GM12801 (cell line): Measurements from ENCODE around the gene GYG1.

Experiments used
- TF ChIP-seq, protein P1 (sequence below): IDR thresholded peaks from one replicate; pipeline ENCODE4 v1.5.1; 2011; ENCODE audit warnings: control low read depth; ENCODE audit not compliant: insufficient read length; ENCODE audit errors: extremely low read depth

GYG1 gene

DNA sequence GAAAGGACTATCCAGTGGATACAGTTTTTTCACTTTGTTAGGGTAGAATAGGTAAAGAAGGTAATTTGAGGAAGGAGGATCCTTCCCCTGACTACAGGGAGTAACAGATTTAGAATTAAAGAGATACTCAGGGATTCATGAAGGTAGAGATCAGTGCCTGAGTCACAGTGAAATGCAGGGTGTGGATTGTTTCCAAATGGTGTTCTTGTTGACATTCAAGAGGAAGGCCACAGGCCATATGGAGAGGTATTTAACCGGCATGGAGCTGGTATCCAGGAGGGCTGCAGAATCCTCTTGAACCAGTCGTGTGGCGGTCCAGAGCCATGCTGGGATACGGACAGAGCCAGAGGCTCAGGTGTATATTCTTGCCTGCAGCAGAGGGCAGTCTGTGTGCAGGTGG, 28.2 kb downstream of the GYG1 start:
- TF ChIP-seq, protein P1, sequence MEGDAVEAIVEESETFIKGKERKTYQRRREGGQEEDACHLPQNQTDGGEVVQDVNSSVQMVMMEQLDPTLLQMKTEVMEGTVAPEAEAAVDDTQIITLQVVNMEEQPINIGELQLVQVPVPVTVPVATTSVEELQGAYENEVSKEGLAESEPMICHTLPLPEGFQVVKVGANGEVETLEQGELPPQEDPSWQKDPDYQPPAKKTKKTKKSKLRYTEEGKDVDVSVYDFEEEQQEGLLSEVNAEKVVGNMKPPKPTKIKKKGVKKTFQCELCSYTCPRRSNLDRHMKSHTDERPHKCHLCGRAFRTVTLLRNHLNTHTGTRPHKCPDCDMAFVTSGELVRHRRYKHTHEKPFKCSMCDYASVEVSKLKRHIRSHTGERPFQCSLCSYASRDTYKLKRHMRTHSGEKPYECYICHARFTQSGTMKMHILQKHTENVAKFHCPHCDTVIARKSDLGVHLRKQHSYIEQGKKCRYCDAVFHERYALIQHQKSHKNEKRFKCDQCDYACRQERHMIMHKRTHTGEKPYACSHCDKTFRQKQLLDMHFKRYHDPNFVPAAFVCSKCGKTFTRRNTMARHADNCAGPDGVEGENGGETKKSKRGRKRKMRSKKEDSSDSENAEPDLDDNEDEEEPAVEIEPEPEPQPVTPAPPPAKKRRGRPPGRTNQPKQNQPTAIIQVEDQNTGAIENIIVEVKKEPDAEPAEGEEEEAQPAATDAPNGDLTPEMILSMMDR = no peak

DNA sequence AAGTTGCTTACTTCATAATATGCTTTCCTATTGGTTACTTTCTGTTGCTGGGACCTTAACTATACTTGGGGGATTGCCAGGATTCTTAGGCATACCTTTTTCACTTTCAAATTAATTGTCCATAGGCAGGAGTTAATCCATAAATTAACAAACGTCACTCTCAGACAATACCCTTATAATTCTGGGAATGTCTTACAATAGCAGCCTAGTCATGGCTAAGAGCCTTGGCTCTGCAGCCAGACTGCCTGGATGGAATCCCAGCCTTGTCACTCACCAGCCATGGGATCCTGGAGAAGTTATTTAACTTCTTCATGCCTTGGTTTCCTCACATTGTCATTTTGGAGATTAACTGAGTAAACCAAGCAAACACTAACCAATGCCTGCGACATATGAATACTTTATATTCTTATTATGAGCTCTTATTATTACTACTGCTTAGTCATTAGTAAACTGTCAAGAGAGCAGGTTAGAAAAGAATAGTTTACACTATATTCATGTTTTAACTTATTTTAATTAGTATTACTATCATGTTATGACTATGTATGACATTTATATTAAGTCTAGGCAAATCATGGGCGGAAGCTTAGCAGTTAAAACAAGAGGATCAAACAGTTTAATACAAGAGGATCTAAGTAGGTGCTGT, 29.0 kb downstream of the GYG1 start:
- TF ChIP-seq, protein P1 = no peak

DNA sequence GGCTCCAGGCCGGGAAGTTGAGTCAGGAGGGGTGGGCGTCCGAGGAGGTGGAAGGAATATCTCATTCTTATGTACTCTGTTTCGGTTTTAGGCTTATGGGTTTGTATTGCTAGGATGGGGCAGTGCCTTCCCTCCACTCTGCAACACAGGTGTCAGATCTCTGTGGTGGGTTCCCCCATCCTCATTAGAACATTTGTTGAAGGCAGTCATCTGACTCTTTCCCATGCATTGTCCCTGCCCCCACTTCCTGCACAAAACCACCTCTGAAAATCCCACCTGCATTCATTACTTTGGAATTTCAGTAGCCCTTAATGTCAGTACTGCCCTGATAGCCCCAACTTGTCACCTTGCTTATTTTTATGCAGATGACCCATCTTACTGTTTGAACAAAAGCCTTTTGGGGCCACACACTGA, 29.5 kb downstream of the GYG1 start:
- TF ChIP-seq, protein P1 = no peak

DNA sequence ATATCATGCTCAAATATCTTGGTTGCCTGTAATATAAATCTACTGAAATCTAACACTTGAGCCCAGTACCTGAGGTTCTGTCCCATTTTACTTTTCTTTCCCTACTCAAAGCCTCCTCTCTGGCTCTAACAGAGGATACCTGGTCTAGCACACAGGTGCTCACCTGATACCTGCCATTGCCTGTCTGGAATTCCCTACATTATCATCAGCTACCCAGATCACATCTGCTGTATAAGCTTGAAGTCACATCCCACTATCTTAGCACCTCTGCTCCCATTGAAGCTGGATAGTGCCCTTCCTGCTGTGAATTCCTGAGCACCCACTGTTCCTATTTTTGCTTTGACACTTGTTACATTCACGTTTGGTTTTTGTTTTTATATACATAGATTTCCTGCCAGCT, 30.5 kb downstream of the GYG1 start:
- TF ChIP-seq, protein P1 = no peak

DNA sequence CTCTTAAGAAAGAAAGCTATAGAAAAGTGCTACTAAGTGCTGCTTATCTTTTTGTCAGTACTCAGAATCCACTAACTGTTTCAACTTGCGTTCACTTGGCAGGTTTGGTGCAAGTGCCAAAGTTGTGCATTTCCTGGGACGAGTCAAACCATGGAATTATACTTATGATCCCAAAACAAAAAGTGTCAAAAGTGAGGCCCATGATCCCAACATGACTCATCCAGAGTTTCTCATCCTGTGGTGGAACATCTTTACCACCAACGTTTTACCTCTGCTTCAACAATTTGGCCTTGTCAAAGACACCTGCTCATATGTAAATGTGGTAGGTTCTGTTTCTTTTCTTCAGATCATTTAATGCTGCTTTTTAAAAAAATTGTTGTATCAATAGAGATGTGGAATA, 32.6 kb downstream of the GYG1 start:
- TF ChIP-seq, protein P1 = no peak

DNA sequence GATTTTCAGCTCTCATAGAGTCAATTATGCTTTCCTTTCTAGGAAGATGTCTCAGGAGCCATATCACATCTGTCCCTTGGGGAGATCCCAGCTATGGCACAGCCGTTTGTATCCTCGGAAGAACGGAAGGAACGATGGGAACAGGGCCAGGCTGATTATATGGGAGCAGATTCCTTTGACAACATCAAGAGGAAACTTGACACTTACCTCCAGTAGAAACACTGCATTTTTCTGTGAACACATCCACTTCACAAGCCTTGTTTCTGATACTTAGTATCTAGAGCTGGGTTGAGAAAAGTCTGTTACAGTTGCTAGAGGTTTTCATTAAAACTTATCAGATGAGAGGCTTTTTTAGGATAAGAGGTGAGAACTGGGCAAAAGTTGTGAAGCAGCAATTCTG, 35.4 kb downstream of the GYG1 start:
- TF ChIP-seq, protein P1 = no peak

DNA sequence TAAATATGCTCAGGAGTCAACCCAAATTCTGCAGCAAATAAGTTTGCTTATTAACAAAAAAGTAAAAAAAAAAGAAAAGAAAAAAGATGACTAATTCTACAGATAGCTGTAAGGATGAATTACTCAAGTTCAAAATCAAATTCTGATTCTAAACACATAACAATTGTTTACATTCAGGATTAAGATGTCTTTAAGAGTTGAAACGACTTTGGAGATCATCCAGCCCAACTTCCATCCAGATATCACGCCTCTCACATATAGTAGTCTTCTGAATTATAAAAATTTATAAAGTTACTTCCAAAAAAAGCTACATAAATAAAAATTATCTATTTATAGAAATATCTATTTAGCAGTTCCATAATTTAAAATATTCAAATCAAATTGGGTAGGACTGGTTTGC, 39.8 kb downstream of the GYG1 start:
- TF ChIP-seq, protein P1 = no peak
